Astrocyte (in vitro differentiated cells and primary cell): ENCODE measurements around the gene CAPZB. TPM values are rescaled to one million over a fixed set of nuclear protein-coding genes. Genes with fewer than 3 reads are reported as not detected.
A peak's percentile ranks its signal among the peaks of the same experiment; 100 is the strongest.

Experiments used
- DNase-seq: peaks from one replicate; pipeline ENCODE4 v3.0.0-alpha.2; 2010; ENCODE audit warnings: low read depth
- FAIRE-seq: peaks from 2 replicates; lab custom pipeline; 2011; peaks lifted over from hg19 to GRCh38; lab: Jason Lieb, UNC
- H2AFZ ChIP-seq: 2 replicates; pipeline ENCODE4 v1.6.0; 2012; ENCODE audit warnings: low read depth, low read length, inconsistent platforms
- H3K27ac ChIP-seq: 2 replicates; pipeline ENCODE4 v1.5.1; 2011; ENCODE audit warnings: low read depth, low read length, inconsistent platforms
- H3K27me3 ChIP-seq: 2 replicates; pipeline ENCODE4 v1.6.0; 2011; ENCODE audit warnings: low read length, inconsistent platforms; ENCODE audit not compliant: insufficient read depth
- H3K36me3 ChIP-seq: 2 replicates; pipeline ENCODE4 v1.5.1; 2011; ENCODE audit warnings: low read length, inconsistent platforms; ENCODE audit not compliant: insufficient read depth
- H3K4me1 ChIP-seq: 2 replicates; pipeline ENCODE4 v1.5.1; 2011; ENCODE audit warnings: low read length, inconsistent platforms; ENCODE audit not compliant: insufficient read depth
- H3K4me2 ChIP-seq: 2 replicates; pipeline ENCODE4 v1.6.0; 2012; ENCODE audit warnings: low read length, inconsistent platforms
- H3K4me3 ChIP-seq: 2 replicates; pipeline ENCODE4 v1.5.1; 2011; ENCODE audit warnings: low read depth, mild to moderate bottlenecking, low read length, inconsistent platforms; ENCODE audit not compliant: insufficient read depth
- H3K79me2 ChIP-seq: 2 replicates; pipeline ENCODE4 v1.6.0; 2012; ENCODE audit warnings: mild to moderate bottlenecking, low read length, inconsistent platforms; ENCODE audit not compliant: insufficient read depth
- H3K9ac ChIP-seq: 2 replicates; pipeline ENCODE4 v1.6.0; 2012; ENCODE audit warnings: mild to moderate bottlenecking, low read length, inconsistent platforms
- H3K9me3 ChIP-seq: 2 replicates; pipeline ENCODE4 v1.5.1; 2012; ENCODE audit warnings: low read depth, mild to moderate bottlenecking, low read length, inconsistent platforms; ENCODE audit not compliant: insufficient read depth
- H4K20me1 ChIP-seq: 2 replicates; pipeline ENCODE4 v1.6.0; 2012; ENCODE audit warnings: low read length, inconsistent platforms; ENCODE audit not compliant: insufficient read depth
- H3K27ac Mint-ChIP-seq: one replicate; pipeline ENCODE4 v1.8.0; 2021; ENCODE audit warnings: mild to moderate bottlenecking, mixed read lengths; ENCODE audit not compliant: unreplicated experiment
- H3K27me3 Mint-ChIP-seq: one replicate; pipeline ENCODE4 v1.8.0; 2021; ENCODE audit warnings: low read depth, mixed read lengths; ENCODE audit not compliant: unreplicated experiment
- H3K36me3 Mint-ChIP-seq: one replicate; pipeline ENCODE4 v1.8.0; 2021; ENCODE audit warnings: low read depth, mixed read lengths; ENCODE audit not compliant: unreplicated experiment
- H3K4me1 Mint-ChIP-seq: one replicate; pipeline ENCODE4 v1.8.0; 2021; ENCODE audit warnings: low read depth, mixed read lengths; ENCODE audit not compliant: unreplicated experiment
- H3K4me3 Mint-ChIP-seq: one replicate; pipeline ENCODE4 v1.8.0; 2021; ENCODE audit warnings: mild to moderate bottlenecking, moderate library complexity, mixed read lengths; ENCODE audit not compliant: unreplicated experiment
- H3K9me3 Mint-ChIP-seq: one replicate; pipeline ENCODE4 v1.8.0; 2021; ENCODE audit warnings: mild to moderate bottlenecking, mixed read lengths; ENCODE audit not compliant: unreplicated experiment
- EZH2 ChIP-seq: IDR thresholded peaks from 2 replicates; pipeline ENCODE4 v1.6.1; 2012; ENCODE audit warnings: mild to moderate bottlenecking, low read length, inconsistent platforms; ENCODE audit not compliant: insufficient read depth
- total RNA-seq: library from RNA; stranded (reverse); gene quantifications from 2 replicates; pipeline ENCODE4 v1.2.1, GENCODE V29; 2021
- TF ChIP-seq, protein P1 (sequence below): IDR thresholded peaks from 2 replicates; pipeline ENCODE4 v1.5.1; 2011; ENCODE audit warnings: low read depth, mild to moderate bottlenecking, inconsistent platforms, low read length, moderate library complexity; ENCODE audit not compliant: insufficient read depth

The CAPZB gene
- total RNA-seq, 1 donor from 2014 or later, result 458 TPM

- Histone ChIP-seq H4K20me1 (peaks cover 98% of the 10 kb centered on the region), H3K79me2 (peaks cover 96% of the 10 kb centered on the region), H2AFZ (no peak overlapping the region), H3K27me3 (no peaks in the 10 kb centered on the region), H3K4me1 (peaks cover 37% of the 10 kb centered on the region), H3K9me3 (no peaks in the 10 kb centered on the region), H3K9ac (no peak overlapping the region), H3K4me3 (no peak overlapping the region), H3K4me2 (no peak overlapping the region), H3K27ac (no peak overlapping the region), H3K36me3 (peaks cover 7% of the 10 kb centered on the region)
- FAIRE-seq (no peak), DNase-seq (no peak)
- Mint-ChIP-seq H3K27me3 (no peaks in the 10 kb centered on the region), H3K9me3 (no peaks in the 10 kb centered on the region), H3K36me3 (peaks cover 9% of the 10 kb centered on the region), H3K4me3 (no peak overlapping the region), H3K27ac (no peak overlapping the region), H3K4me1 (peaks cover 34% of the 10 kb centered on the region)
- TF ChIP-seq EZH2, result no peak
- TF ChIP-seq, protein P1, sequence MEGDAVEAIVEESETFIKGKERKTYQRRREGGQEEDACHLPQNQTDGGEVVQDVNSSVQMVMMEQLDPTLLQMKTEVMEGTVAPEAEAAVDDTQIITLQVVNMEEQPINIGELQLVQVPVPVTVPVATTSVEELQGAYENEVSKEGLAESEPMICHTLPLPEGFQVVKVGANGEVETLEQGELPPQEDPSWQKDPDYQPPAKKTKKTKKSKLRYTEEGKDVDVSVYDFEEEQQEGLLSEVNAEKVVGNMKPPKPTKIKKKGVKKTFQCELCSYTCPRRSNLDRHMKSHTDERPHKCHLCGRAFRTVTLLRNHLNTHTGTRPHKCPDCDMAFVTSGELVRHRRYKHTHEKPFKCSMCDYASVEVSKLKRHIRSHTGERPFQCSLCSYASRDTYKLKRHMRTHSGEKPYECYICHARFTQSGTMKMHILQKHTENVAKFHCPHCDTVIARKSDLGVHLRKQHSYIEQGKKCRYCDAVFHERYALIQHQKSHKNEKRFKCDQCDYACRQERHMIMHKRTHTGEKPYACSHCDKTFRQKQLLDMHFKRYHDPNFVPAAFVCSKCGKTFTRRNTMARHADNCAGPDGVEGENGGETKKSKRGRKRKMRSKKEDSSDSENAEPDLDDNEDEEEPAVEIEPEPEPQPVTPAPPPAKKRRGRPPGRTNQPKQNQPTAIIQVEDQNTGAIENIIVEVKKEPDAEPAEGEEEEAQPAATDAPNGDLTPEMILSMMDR, result no peak
These were observed 96.4 kb downstream of the CAPZB start for GRCh38 chr1:19388980-19389379.

DNA sequence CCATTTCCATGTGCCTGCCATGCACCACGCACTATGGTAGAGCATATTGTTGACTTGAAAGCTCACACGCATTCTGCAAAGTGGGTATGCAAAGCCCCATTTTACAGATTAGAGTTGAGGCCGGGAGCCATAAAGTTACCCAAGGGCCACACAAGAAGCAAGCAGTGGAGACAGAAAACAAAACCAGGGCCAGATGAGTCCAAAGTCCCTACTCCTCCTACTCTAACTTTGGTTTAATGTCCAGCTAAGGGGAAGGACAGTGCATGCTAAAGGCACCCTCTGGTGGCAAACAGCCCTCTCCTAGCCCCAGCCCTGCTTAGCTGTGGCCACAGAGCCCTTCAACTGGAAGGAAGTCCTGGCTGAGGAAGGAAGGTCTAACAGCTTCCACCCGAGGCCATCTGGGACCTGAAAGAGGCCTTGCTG lies 98.3 kb downstream of the CAPZB start:
- H3K9ac ChIP-seq, result no peak overlapping the region
- H3K4me1 ChIP-seq, result peaks cover 37% of the 10 kb centered on the region
- peaks cover 98% of the 10 kb centered on the region for H4K20me1 ChIP-seq
- H3K4me2 ChIP-seq, result no peak overlapping the region
- H3K4me3 ChIP-seq, result no peak overlapping the region
- Mint-ChIP-seq H3K4me3 (no peak overlapping the region), H3K27me3 (no peaks in the 10 kb centered on the region), H3K27ac (no peak overlapping the region), H3K9me3 (no peaks in the 10 kb centered on the region), H3K4me1 (peaks cover 36% of the 10 kb centered on the region), H3K36me3 (peaks cover 10% of the 10 kb centered on the region)
- no peaks in the 10 kb centered on the region for H3K9me3 ChIP-seq
- no peak overlapping the region for H3K27ac ChIP-seq
- DNase-seq (no peak), FAIRE-seq (no peak)
- no peak overlapping the region for H2AFZ ChIP-seq
- peaks cover 91% of the 10 kb centered on the region for H3K79me2 ChIP-seq
- H3K27me3 ChIP-seq, result no peaks in the 10 kb centered on the region
- TF ChIP-seq EZH2, result no peak
- TF ChIP-seq, protein P1, result no peak
- H3K36me3 ChIP-seq, result peaks cover 12% of the 10 kb centered on the region

- Histone ChIP-seq H3K4me2 (peak overlapping the region; percentile 59), H3K9me3 (no peaks in the 10 kb centered on the region), H3K79me2 (peaks cover 90% of the 10 kb centered on the region), H3K36me3 (peaks cover 12% of the 10 kb centered on the region), H3K4me1 (peaks cover 31% of the 10 kb centered on the region), H2AFZ (no peak overlapping the region), H3K27ac (peak overlapping the region; percentile 6), H4K20me1 (peaks cover 97% of the 10 kb centered on the region), H3K4me3 (no peak overlapping the region), H3K27me3 (no peaks in the 10 kb centered on the region), H3K9ac (no peak overlapping the region)
- TF ChIP-seq, protein P1, result no peak
- Mint-ChIP-seq H3K4me1 (peaks cover 32% of the 10 kb centered on the region), H3K27me3 (no peaks in the 10 kb centered on the region), H3K27ac (no peak overlapping the region), H3K36me3 (peaks cover 15% of the 10 kb centered on the region), H3K9me3 (no peaks in the 10 kb centered on the region), H3K4me3 (no peak overlapping the region)
- peak; percentile 9 for FAIRE-seq
- peak; percentile 62 for DNase-seq
These were observed 99.3 kb downstream of the CAPZB start for GRCh38 chr1:19385869-19386591.
